ENCODE measurements around the gene RETREG2. TPM values are rescaled to one million over a fixed set of nuclear protein-coding genes. Genes with fewer than 3 reads are reported as not detected.

RETREG2 gene
- total RNA-seq, 2 donors from 2014 or later = 41.9 to 43.6 TPM

- Histone ChIP-seq H3K27me3 (no peaks in the 10 kb centered on the region), H3K27ac (no peak overlapping the region), H3K4me3 (no peak overlapping the region), H3K36me3 (replicated peaks in 1 of 2; ENCODE audit: insufficient read depth in 1 of 2, low read depth in 2 of 2) (peaks cover 0 to 21% of the 10 kb centered on the region in 2 donors), H3K9me3 (no peaks in the 10 kb centered on the region), H3K4me1 (peaks cover 15% of the 10 kb centered on the region)
- intact Hi-C loops (cut with DNase I) = no loop called here
- TF ChIP-seq CTCF (IDR thresholded peaks at IDR 0.05) (no peak), POLR2A (IDR thresholded peaks at IDR 0.05) (no peak)
- ATAC-seq = no peak
- WGBS, 2 donors = 85 to 88% methylated on average over 6 of the region's 6 CpGs
- DNase-seq = peak in 1 of 4 donors; percentile 6
Observed at GRCh38 chr2:219183151-219183772, 5.2 kb downstream of the RETREG2 start.

GRCh38 chr2:219184121-219184520, 6.0 kb downstream of the RETREG2 start:
- DNase-seq (peak in 1 of 4 donors; percentile 1), ATAC-seq (no peak)
- TF ChIP-seq CTCF (IDR thresholded peaks at IDR 0.05) = no peak
- no peak for TF ChIP-seq POLR2A (IDR thresholded peaks at IDR 0.05)
- H3K4me3 ChIP-seq = no peak overlapping the region
- intact Hi-C loops (cut with DNase I) = no loop called here
- peaks cover 0 to 21% of the 10 kb centered on the region in 2 donors for H3K36me3 ChIP-seq (replicated peaks in 1 of 2; ENCODE audit: insufficient read depth in 1 of 2, low read depth in 2 of 2)
- no peak overlapping the region for H3K27ac ChIP-seq
- no peaks in the 10 kb centered on the region for H3K9me3 ChIP-seq
- H3K27me3 ChIP-seq = no peaks in the 10 kb centered on the region
- 100% methylated on average over 2 of the region's 2 CpGs for WGBS, 2 donors
- peaks cover 9% of the 10 kb centered on the region for H3K4me1 ChIP-seq

GRCh38 chr2:219186754-219187456, 8.8 kb downstream of the RETREG2 start:
- Histone ChIP-seq H3K9me3 (no peaks in the 10 kb centered on the region), H3K27me3 (no peaks in the 10 kb centered on the region), H3K4me3 (no peak overlapping the region), H3K36me3 (replicated peaks in 1 of 2; ENCODE audit: insufficient read depth in 1 of 2, low read depth in 2 of 2) (peaks cover 0 to 10% of the 10 kb centered on the region in 2 donors), H3K27ac (no peak overlapping the region), H3K4me1 (no peaks in the 10 kb centered on the region)
- TF ChIP-seq POLR2A (IDR thresholded peaks at IDR 0.05) = no peak
- no peak for TF ChIP-seq CTCF (IDR thresholded peaks at IDR 0.05)
- ATAC-seq (no peak), DNase-seq (peak in 1 of 4 donors; percentile 3)
- intact Hi-C loops (cut with DNase I) = no loop called here
- WGBS, 2 donors = 88 to 93% methylated on average over 7 of the region's 7 CpGs

DNA sequence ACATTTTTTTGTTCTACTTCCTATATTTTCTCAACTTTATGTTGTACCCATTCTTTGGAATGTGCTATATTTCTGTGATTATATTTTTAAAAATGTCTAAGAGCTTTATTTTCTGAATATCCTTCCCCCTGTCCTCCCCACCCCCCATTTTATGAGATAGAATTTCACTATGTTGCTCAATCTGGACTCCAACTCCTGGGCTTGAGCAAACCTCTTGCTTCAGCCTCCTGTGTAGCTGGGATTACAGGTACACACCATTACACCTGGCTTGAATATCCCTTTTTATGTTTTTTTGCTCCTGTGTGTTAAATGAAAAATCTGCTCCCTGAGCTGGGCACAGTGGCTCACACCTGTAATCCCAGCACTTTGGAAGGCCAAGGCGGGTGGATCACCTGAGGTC, 19.3 kb downstream of the RETREG2 start:
- no peak for DNase-seq
- Histone ChIP-seq H3K4me1 (peaks cover 7% of the 10 kb centered on the region), H3K9me3 (no peaks in the 10 kb centered on the region), H3K27ac (no peak overlapping the region), H3K36me3 (replicated peaks in 1 of 2; ENCODE audit: insufficient read depth in 1 of 2, low read depth in 2 of 2) (no peaks in the 10 kb centered on the region), H3K4me3 (no peak overlapping the region), H3K27me3 (no peaks in the 10 kb centered on the region)
- TF ChIP-seq POLR2A (IDR thresholded peaks at IDR 0.05) = no peak
- WGBS, 2 donors = 100% methylated on average over 1 of the region's 1 CpG; no CpG with 5 or more reads in 1 of the 2 donors
- intact Hi-C loops (cut with DNase I) = no loop called here
- no peak for ATAC-seq

DNA sequence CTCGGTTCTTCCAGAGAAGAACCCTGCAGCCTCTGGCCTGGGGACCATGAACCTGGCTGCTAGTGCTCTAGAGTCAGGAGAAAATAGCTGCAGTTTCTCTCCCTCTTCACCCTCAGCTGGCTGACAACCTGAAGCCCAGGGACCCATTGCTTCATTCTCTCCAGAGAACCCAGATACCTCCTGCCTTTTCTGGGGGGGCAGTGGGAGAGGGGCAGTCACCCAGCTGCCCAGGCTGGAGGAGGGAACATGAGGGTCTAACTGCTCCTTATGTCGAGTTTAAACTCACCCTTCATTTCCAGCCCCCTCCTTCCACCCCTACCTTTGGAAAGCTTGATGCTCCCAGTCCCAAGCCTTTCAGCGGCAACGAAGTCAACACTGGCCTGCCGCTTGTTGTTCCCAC, 20.9 kb downstream of the RETREG2 start:
- ATAC-seq (no peak), DNase-seq (peak in 1 of 4 donors; percentile 1)
- WGBS, 2 donors = 75 to 81% methylated on average over 5 of the region's 5 CpGs
- Histone ChIP-seq H3K4me3 (no peak overlapping the region), H3K27me3 (no peaks in the 10 kb centered on the region), H3K36me3 (replicated peaks in 1 of 2; ENCODE audit: insufficient read depth in 1 of 2, low read depth in 2 of 2) (no peaks in the 10 kb centered on the region), H3K9me3 (no peaks in the 10 kb centered on the region), H3K27ac (no peak overlapping the region), H3K4me1 (peaks cover 7% of the 10 kb centered on the region)
- TF ChIP-seq CTCF (IDR thresholded peaks at IDR 0.05) (no peak), POLR2A (IDR thresholded peaks at IDR 0.05) (no peak)
- intact Hi-C loops (cut with DNase I) = no loop called here

Measured in body of pancreas (tissue), 4 donors.